GM12873 (cell line): ENCODE data around the gene YWHAB.
A peak's percentile ranks its signal among the peaks of the same experiment; 100 is the strongest.

Experiments used
- CTCF ChIP-seq: IDR thresholded peaks from 2 replicates; pipeline ENCODE4 v1.5.1; 2012; ENCODE audit warnings: low read depth, mild to moderate bottlenecking, moderate library complexity, low read length, control low read depth; ENCODE audit not compliant: insufficient read depth; ENCODE audit errors: missing control alignments

Gene YWHAB

GRCh38 chr20:44910690-44911262 lies 25.3 kb downstream of the YWHAB start:
- no peak for TF ChIP-seq CTCF

- TF ChIP-seq CTCF = peak; percentile 83
Measured at GRCh38 chr20:44911264-44911921, 25.9 kb downstream of the YWHAB start.

GRCh38 chr20:44912189-44912588 lies 26.7 kb downstream of the YWHAB start:
- no peak for TF ChIP-seq CTCF

GRCh38 chr20:44914924-44915323 lies 29.4 kb downstream of the YWHAB start:
- TF ChIP-seq CTCF = no peak

GRCh38 chr20:44916586-44916985 lies 31.1 kb downstream of the YWHAB start:
- TF ChIP-seq CTCF = no peak

- TF ChIP-seq CTCF = no peak
Measured at GRCh38 chr20:44917399-44917798, 31.9 kb downstream of the YWHAB start.

- no peak for TF ChIP-seq CTCF
Measured at GRCh38 chr20:44918342-44918741, 32.8 kb downstream of the YWHAB start.
